Stimulated activated CD4-positive, alpha-beta T cell treated with anti-CD3 and anti-CD28 coated beads, Interleukin-15, amount 100 ng/mL, for 24 hours (primary cell): Measurements from ENCODE around the gene ABHD17C.

ENCODE experiments used
- DNase-seq: peaks from one replicate; pipeline ENCODE4 v3.0.0-alpha.2; 2020

The ABHD17C gene

GRCh38 chr15:80769153-80769828 lies 74.2 kb downstream of the ABHD17C start:
- DNase-seq = no peak

GRCh38 chr15:80769829-80770705 lies 75.0 kb downstream of the ABHD17C start:
- no peak for DNase-seq

GRCh38 chr15:80773122-80773551 lies 78.0 kb downstream of the ABHD17C start:
- DNase-seq = no peak

- no peak for DNase-seq
Measured at GRCh38 chr15:80773792-80774352, 78.8 kb downstream of the ABHD17C start.

- no peak for DNase-seq
Measured at GRCh38 chr15:80774486-80774885, 79.4 kb downstream of the ABHD17C start.

GRCh38 chr15:80775338-80775737 lies 80.2 kb downstream of the ABHD17C start:
- DNase-seq = no peak

GRCh38 chr15:80776420-80777045 lies 81.4 kb downstream of the ABHD17C start:
- DNase-seq = peak; percentile 79

GRCh38 chr15:80777137-80777536 lies 82.0 kb downstream of the ABHD17C start:
- no peak for DNase-seq

- DNase-seq = no peak
Measured at GRCh38 chr15:80777826-80778620, 82.9 kb downstream of the ABHD17C start.

GRCh38 chr15:80778621-80778963 lies 83.5 kb downstream of the ABHD17C start:
- no peak for DNase-seq

- peak; percentile 80 for DNase-seq
Measured at GRCh38 chr15:80778964-80779657, 84.0 kb downstream of the ABHD17C start, which contains the start of gene CEMIP. Gene CEMIP (plus strand): TSS chr15:80779370. CDS start chr15:80873880, 94,510 bp downstream.

- no peak for DNase-seq
Measured at GRCh38 chr15:80779658-80780415, 84.7 kb downstream of the ABHD17C start.

- DNase-seq = peak; percentile 50
Measured at GRCh38 chr15:80780416-80781221, 85.5 kb downstream of the ABHD17C start.

- no peak for DNase-seq
Measured at GRCh38 chr15:80783260-80783659, 88.2 kb downstream of the ABHD17C start.

GRCh38 chr15:80785335-80785734 lies 90.2 kb downstream of the ABHD17C start:
- no peak for DNase-seq

- no peak for DNase-seq
Measured at GRCh38 chr15:80785811-80786354, 90.8 kb downstream of the ABHD17C start.

- no peak for DNase-seq
Measured at GRCh38 chr15:80787316-80787715, 92.2 kb downstream of the ABHD17C start.

- no peak for DNase-seq
Measured at GRCh38 chr15:80788536-80788935, 93.4 kb downstream of the ABHD17C start.

- no peak for DNase-seq
Measured at GRCh38 chr15:80789296-80789695, 94.2 kb downstream of the ABHD17C start.

GRCh38 chr15:80789796-80790195 lies 94.7 kb downstream of the ABHD17C start:
- no peak for DNase-seq
